GM12891 (cell line): ENCODE data around the gene UGT1A6.

Source experiments
- DNase-seq: peaks from one replicate; pipeline ENCODE4 v3.0.0; 2011; ENCODE audit warnings: low spot score; ENCODE audit not compliant: insufficient read length
- FAIRE-seq: peaks from 2 replicates; lab custom pipeline; 2011; peaks lifted over from hg19 to GRCh38; lab: Jason Lieb, UNC
- PAX5 ChIP-seq: IDR thresholded peaks from 2 replicates; pipeline ENCODE4 v1.6.1; 2011; ENCODE audit warnings: low read length, moderate library complexity, mild to moderate bottlenecking; ENCODE audit not compliant: insufficient read depth, severe bottlenecking
- POLR2A ChIP-seq: IDR thresholded peaks from 2 replicates; pipeline ENCODE4 v1.6.1; 2011; ENCODE audit warnings: low read depth, low read length, control low read depth
- POLR2AphosphoS5 ChIP-seq: IDR thresholded peaks from 2 replicates; pipeline ENCODE4 v1.6.1; 2011; ENCODE audit warnings: low read depth, low read length, control low read depth
- POU2F2 ChIP-seq: IDR thresholded peaks from 2 replicates; pipeline ENCODE4 v1.6.1; 2011; ENCODE audit warnings: low read depth, mild to moderate bottlenecking, control low read depth, low read length, moderate library complexity
- SPI1 ChIP-seq: IDR thresholded peaks from 2 replicates; pipeline ENCODE4 v1.6.1; 2011; ENCODE audit warnings: low read depth, low read length, control low read depth
- TAF1 ChIP-seq: IDR thresholded peaks from 2 replicates; pipeline ENCODE4 v1.6.1; 2011; ENCODE audit warnings: low read depth, low read length, control low read depth

UGT1A6 gene

GRCh38 chr2:233800208-233800607 lies 107.5 kb downstream of the UGT1A6 start:
- no peak for DNase-seq
- FAIRE-seq = no peak
- TF ChIP-seq PAX5 (no peak), POU2F2 (no peak), TAF1 (no peak), SPI1 (no peak), POLR2A (no peak), POLR2AphosphoS5 (no peak)

GRCh38 chr2:233801357-233802131 lies 108.9 kb downstream of the UGT1A6 start:
- no peak for DNase-seq
- peak; percentile 23 for FAIRE-seq

GRCh38 chr2:233802132-233802815 lies 109.6 kb downstream of the UGT1A6 start:
- TF ChIP-seq SPI1 (no peak), POLR2A (no peak), PAX5 (no peak), TAF1 (no peak), POLR2AphosphoS5 (no peak), POU2F2 (no peak)
- DNase-seq (no peak), FAIRE-seq (no peak)

More at GRCh38 chr2:233801357-233802131, 108.9 kb downstream of the UGT1A6 start:
- TF ChIP-seq POU2F2 = no peak
- TF ChIP-seq PAX5 = no peak
- no peak for TF ChIP-seq POLR2AphosphoS5
- TF ChIP-seq SPI1 = peak; percentile 71

GRCh38 chr2:233803292-233803911 lies 110.7 kb downstream of the UGT1A6 start:
- TF ChIP-seq PAX5 (no peak), POLR2AphosphoS5 (no peak), POLR2A (no peak), POU2F2 (no peak), TAF1 (no peak), SPI1 (no peak)
- no peak for DNase-seq
- no peak for FAIRE-seq

GRCh38 chr2:233803994-233804393 lies 111.3 kb downstream of the UGT1A6 start:
- DNase-seq = no peak
- no peak for FAIRE-seq
- TF ChIP-seq PAX5 (no peak), POLR2AphosphoS5 (no peak), POLR2A (no peak), SPI1 (no peak), TAF1 (no peak), POU2F2 (no peak)

- FAIRE-seq (no peak), DNase-seq (no peak)
- TF ChIP-seq POU2F2 (no peak), POLR2AphosphoS5 (no peak), SPI1 (no peak)
Observed at GRCh38 chr2:233807215-233807865, 114.7 kb downstream of the UGT1A6 start.

- FAIRE-seq (no peak), DNase-seq (no peak)
- no peak for TF ChIP-seq PAX5
Observed at GRCh38 chr2:233807966-233808935, 115.6 kb downstream of the UGT1A6 start.

GRCh38 chr2:233810385-233810784 lies 117.7 kb downstream of the UGT1A6 start:
- FAIRE-seq (no peak), DNase-seq (no peak)
- TF ChIP-seq POLR2AphosphoS5 (no peak), PAX5 (no peak), SPI1 (no peak), POLR2A (no peak), POU2F2 (no peak), TAF1 (no peak)

GRCh38 chr2:233811087-233811486 lies 118.4 kb downstream of the UGT1A6 start:
- FAIRE-seq (no peak), DNase-seq (no peak)
- no peak for TF ChIP-seq POU2F2
- no peak for TF ChIP-seq SPI1
- TF ChIP-seq PAX5 = no peak
- no peak for TF ChIP-seq TAF1
- no peak for TF ChIP-seq POLR2AphosphoS5
- no peak for TF ChIP-seq POLR2A
